ENCODE data around the gene TSPAN33.
A peak's percentile ranks its signal among the peaks of the same experiment; 100 is the strongest.
"Not testable (repeated sequence)": the region's sequence is repeated elsewhere in the genome, so short reads cannot be mapped to it uniquely, and the experiment has no call there.

TSPAN33 gene

GRCh38 chr7:129213828-129214227 lies 69.3 kb downstream of the TSPAN33 start:
- H3K9me3 Mint-ChIP-seq = no peaks in the 10 kb centered on the region
- CTCF ChIA-PET = interaction anchor here (0.6 to 7.8 kb wide), 7 partner anchors 8 to 739 kb away, joined by 3 to 108 read pairs (median 3); no protein-coding TSS in a partner anchor
- no peaks in the 10 kb centered on the region for H3K36me3 Mint-ChIP-seq
- no peak overlapping the region for H3K27ac Mint-ChIP-seq
- H3K27me3 Mint-ChIP-seq = peaks cover 31% of the 10 kb centered on the region
- DNase-seq = no peak
- no peak overlapping the region for H3K4me3 Mint-ChIP-seq
- H3K4me1 Mint-ChIP-seq = no peaks in the 10 kb centered on the region

GRCh38 chr7:129215691-129216090 lies 71.2 kb downstream of the TSPAN33 start:
- not testable (repeated sequence) for H3K4me3 Mint-ChIP-seq, H3K4me1 Mint-ChIP-seq, H3K9me3 Mint-ChIP-seq, H3K27ac Mint-ChIP-seq, H3K36me3 Mint-ChIP-seq, DNase-seq
- CTCF ChIA-PET = interaction anchor here (1.2 to 7.8 kb wide), 2 partner anchors 50 to 83 kb away, joined by 3 to 108 read pairs; no protein-coding TSS in a partner anchor
- peaks cover 19% of the 10 kb centered on the region for H3K27me3 Mint-ChIP-seq

- CTCF ChIA-PET, H3K9me3 Mint-ChIP-seq, H3K4me3 Mint-ChIP-seq, H3K36me3 Mint-ChIP-seq, DNase-seq, H3K4me1 Mint-ChIP-seq: not testable (repeated sequence)
- Mint-ChIP-seq H3K27me3 (peaks cover 17% of the 10 kb centered on the region), H3K27ac (peak overlapping the region; percentile 71)
Measured at GRCh38 chr7:129216101-129216715, 71.7 kb downstream of the TSPAN33 start.

- not testable (repeated sequence) for DNase-seq, H3K4me1 Mint-ChIP-seq, H3K4me3 Mint-ChIP-seq, H3K9me3 Mint-ChIP-seq, H3K36me3 Mint-ChIP-seq
- peaks cover 13% of the 10 kb centered on the region for H3K27me3 Mint-ChIP-seq
- CTCF ChIA-PET = interaction anchor here (1.0 to 8.7 kb wide), 6 partner anchors 15 to 124 kb away, joined by 3 to 185 read pairs (median 14); no protein-coding TSS in a partner anchor
- peak overlapping the region; percentile 71 for H3K27ac Mint-ChIP-seq
Measured at GRCh38 chr7:129216821-129217416, 72.4 kb downstream of the TSPAN33 start.

GRCh38 chr7:129218514-129219062 lies 74.1 kb downstream of the TSPAN33 start:
- DNase-seq = peak; percentile 87
- Mint-ChIP-seq H3K27me3 (peaks cover 7% of the 10 kb centered on the region), H3K36me3 (no peaks in the 10 kb centered on the region), H3K4me1 (peaks cover 14% of the 10 kb centered on the region), H3K4me3 (no peak overlapping the region), H3K27ac (no peak overlapping the region), H3K9me3 (no peaks in the 10 kb centered on the region)
- CTCF ChIA-PET = interaction anchor here (0.6 to 8.7 kb wide), 46 partner anchors 9 to 623 kb away, joined by 3 to 185 read pairs (median 6); no protein-coding TSS in a partner anchor

GRCh38 chr7:129219166-129219565 lies 74.7 kb downstream of the TSPAN33 start:
- not testable (repeated sequence) for H3K36me3 Mint-ChIP-seq, H3K4me3 Mint-ChIP-seq, DNase-seq, H3K27ac Mint-ChIP-seq, H3K27me3 Mint-ChIP-seq, H3K9me3 Mint-ChIP-seq
- CTCF ChIA-PET = interaction anchor here (0.6 to 8.7 kb wide), 37 partner anchors 10 to 622 kb away, joined by 3 to 185 read pairs (median 7); no protein-coding TSS in a partner anchor
- H3K4me1 Mint-ChIP-seq = peaks cover 17% of the 10 kb centered on the region
